Measurements from ENCODE around the gene DNAH3. TPM values are rescaled to one million over a fixed set of nuclear protein-coding genes. Genes with fewer than 3 reads are reported as not detected.

The DNAH3 gene
- 0.11 to 0.29 TPM (median 0.17 TPM) in 5 replicates for total RNA-seq (2022; extraction: Qiagen RNA extraction)

GRCh38 chr16:21150375-21151001 lies at the start of gene DNAH3:
DNAH3 (minus strand) TSS chr16:21150846; CDS start chr16:21150319, 527 bp downstream.

GRCh38 chr16:21158208-21159110 lies 7.8 kb upstream of the DNAH3 start, which contains the start of gene LDAF1:
LDAF1 (plus strand) TSS chr16:21158674; CDS start chr16:21161183, 2,509 bp downstream.

GRCh38 chr16:20900299-20901067 lies 250.2 kb downstream of the DNAH3 start, which contains the start of the genes DCUN1D3 and LYRM1:
DCUN1D3 (minus strand) TSS chr16:20900358; CDS start chr16:20862538, 37,820 bp downstream.
LYRM1 (plus strand) TSS chr16:20900771; CDS start chr16:20915556, 14,785 bp downstream.

Other genes with a start within 250 kb of the DNAH3 start
- 16.0 to 25.6 TPM (median 19.7 TPM) in 5 replicates for gene LDAF1, start 7.8 kb upstream of the DNAH3 start, total RNA-seq (2022; extraction: Qiagen RNA extraction)
- not detected in 5 replicates for gene ZP2, start 60.7 kb upstream of the DNAH3 start, total RNA-seq (2022; extraction: Qiagen RNA extraction)
- 0.05 to 0.09 TPM (median 0.06 TPM) in 5 replicates for gene ANKS4B, start 82.9 kb upstream of the DNAH3 start, total RNA-seq (2022; extraction: Qiagen RNA extraction)
- 1.8 to 1.9 TPM (median 1.8 TPM) in 5 replicates for gene CRYM, start 127.4 kb upstream of the DNAH3 start, total RNA-seq (2022; extraction: Qiagen RNA extraction)

Measured in A549 treated with CORT108297 at 1 μM for 4 hours (cell line).